Testis (tissue), 3 donors: ENCODE results near the gene SMOC2. TPM values are rescaled to one million over a fixed set of nuclear protein-coding genes. Genes with fewer than 3 reads are reported as not detected.

ENCODE experiments used
- DNase-seq: peaks from one replicate; pipeline ENCODE4 v3.0.0-alpha.2; 2019
- H3K27ac ChIP-seq, 2 donors: fragments of 200-600 bp; sonication (generic); one replicate each; pipeline ENCODE4 v1.5.1; 2019
- H3K27me3 ChIP-seq: fragments of 200-600 bp; sonication (generic); one replicate; pipeline ENCODE4 v1.5.1; 2019
- H3K36me3 ChIP-seq: fragments of 200-600 bp; sonication (generic); one replicate; pipeline ENCODE4 v1.5.1; 2017; ENCODE audit warnings: low read depth; ENCODE audit errors: missing control alignments
- H3K4me1 ChIP-seq: fragments of 200-600 bp; sonication (generic); one replicate; pipeline ENCODE4 v1.5.1; 2019
- H3K4me3 ChIP-seq, 2 donors: fragments of 200-600 bp; sonication (generic); one replicate each; pipeline ENCODE4 v1.5.1; 2017 to 2019
- H3K9me3 ChIP-seq: fragments of 200-600 bp; sonication (generic); one replicate; pipeline ENCODE4 v1.5.1; 2017
- POLR2A ChIP-seq: fragments of 450-650 bp; IDR thresholded peaks from one replicate; pipeline ENCODE4 v1.6.1; 2017; ENCODE audit warnings: antibody characterized with exemption, mild to moderate bottlenecking, moderate library complexity
- WGBS, 2 donors: methylation state at CpG; one replicate each; pipeline ENCODE4 v1.1.5; 2018; 5-methylcytosine and 5-hydroxymethylcytosine counted together
- intact Hi-C: fragments of 100-400 bp; cut with DNase I; formaldehyde crosslinking; loops from one replicate; pipeline ENCODE4 v1.15.1; 2023; ENCODE audit warnings: low total_unique reads
- polyA plus RNA-seq: library from polyadenylated mRNA; stranded (reverse); fragments of 350-450 nt; fragmentation: Illumina TruSeq; extraction: RNeasy Lipid Tissue Mini Kit (QIAGEN cat#74804); gene quantifications from one replicate; pipeline ENCODE4 v1.2.3, GENCODE V29; 2014; ENCODE audit warnings: low read depth, low replicate concordance; ENCODE audit not compliant: insufficient read depth
- total RNA-seq, 2 donors: library from RNA; depleted of rRNA; stranded (reverse); fragments of >200 nt; gene quantifications; one replicate each; pipeline ENCODE4 v1.2.3, GENCODE V29; 2016
- TF ChIP-seq, protein P1 (sequence below), 3 experiments: fragments of 450-650 bp in 2 of 3; fragments of 200-600 bp in 1 of 3; sonication (generic) in 1 of 3; IDR thresholded peaks; one replicate each; pipeline ENCODE4 v1.5.1; 2016 to 2019; ENCODE audit warnings: antibody characterized with exemption in 3 of 3, mild to moderate bottlenecking in 2 of 3, moderate library complexity in 1 of 3

Gene SMOC2
- total and polyA plus RNA-seq, 3 donors from 2014 or later, result 78.4 to 140 (median 110) TPM

DNA sequence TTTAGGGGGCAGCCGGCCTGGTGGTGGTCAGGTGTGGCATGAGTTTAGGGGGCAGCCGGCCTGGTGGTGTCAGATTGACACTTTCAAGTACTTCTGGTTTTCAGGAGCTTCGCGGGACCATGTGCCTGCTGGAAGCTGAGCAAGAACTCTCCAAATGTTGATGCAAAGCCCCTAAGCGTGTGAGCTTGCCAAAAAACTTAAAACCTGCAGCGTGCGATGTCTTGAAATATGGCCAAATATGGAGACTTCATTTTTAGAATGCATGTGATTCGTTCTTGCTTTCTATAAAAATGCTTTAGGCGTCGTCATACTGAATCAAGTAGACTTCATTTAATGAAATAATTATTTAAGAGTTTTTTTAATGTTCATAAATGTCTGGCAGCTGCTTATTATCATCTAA, 149.4 kb downstream of the SMOC2 start:
- no peaks in the 10 kb centered on the region for H3K4me1 ChIP-seq
- DNase-seq, result no peak
- H3K4me3 ChIP-seq, result no peak overlapping the region
- H3K27ac ChIP-seq, result no peak overlapping the region
- WGBS, 2 donors, result 74 to 81% methylated on average over 10 of the region's 10 CpGs
- no peaks in the 10 kb centered on the region for H3K36me3 ChIP-seq
- no peaks in the 10 kb centered on the region for H3K27me3 ChIP-seq
- TF ChIP-seq POLR2A, result no peak
- TF ChIP-seq, protein P1, sequence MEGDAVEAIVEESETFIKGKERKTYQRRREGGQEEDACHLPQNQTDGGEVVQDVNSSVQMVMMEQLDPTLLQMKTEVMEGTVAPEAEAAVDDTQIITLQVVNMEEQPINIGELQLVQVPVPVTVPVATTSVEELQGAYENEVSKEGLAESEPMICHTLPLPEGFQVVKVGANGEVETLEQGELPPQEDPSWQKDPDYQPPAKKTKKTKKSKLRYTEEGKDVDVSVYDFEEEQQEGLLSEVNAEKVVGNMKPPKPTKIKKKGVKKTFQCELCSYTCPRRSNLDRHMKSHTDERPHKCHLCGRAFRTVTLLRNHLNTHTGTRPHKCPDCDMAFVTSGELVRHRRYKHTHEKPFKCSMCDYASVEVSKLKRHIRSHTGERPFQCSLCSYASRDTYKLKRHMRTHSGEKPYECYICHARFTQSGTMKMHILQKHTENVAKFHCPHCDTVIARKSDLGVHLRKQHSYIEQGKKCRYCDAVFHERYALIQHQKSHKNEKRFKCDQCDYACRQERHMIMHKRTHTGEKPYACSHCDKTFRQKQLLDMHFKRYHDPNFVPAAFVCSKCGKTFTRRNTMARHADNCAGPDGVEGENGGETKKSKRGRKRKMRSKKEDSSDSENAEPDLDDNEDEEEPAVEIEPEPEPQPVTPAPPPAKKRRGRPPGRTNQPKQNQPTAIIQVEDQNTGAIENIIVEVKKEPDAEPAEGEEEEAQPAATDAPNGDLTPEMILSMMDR (IDR thresholded peaks at IDR 0.05), result no peak
- H3K9me3 ChIP-seq, result no peaks in the 10 kb centered on the region
- intact Hi-C loops, result no loop called here

DNA sequence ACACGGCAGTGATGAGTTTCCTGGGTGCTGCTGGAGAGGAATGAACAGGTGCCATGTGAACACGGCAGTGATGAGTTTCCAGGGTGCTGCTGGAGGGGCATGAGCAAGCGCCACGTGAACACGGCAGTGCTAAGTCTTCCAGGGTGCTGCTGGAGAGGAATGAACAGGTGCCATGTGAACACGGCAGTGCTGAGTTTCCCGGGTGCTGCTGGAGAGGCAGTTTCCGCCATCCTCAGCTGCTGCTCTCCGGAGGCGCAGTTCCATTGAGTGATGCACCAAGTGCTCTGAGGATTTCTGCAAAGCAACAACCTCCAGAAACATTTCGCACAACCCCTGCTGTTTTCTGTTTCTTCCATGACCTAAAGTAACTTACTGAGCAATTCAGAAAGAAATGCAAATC, 155.4 kb downstream of the SMOC2 start:
- H3K36me3 ChIP-seq, result no peaks in the 10 kb centered on the region
- no peak overlapping the region for H3K4me3 ChIP-seq
- H3K27me3 ChIP-seq, result no peaks in the 10 kb centered on the region
- no peak for DNase-seq
- intact Hi-C loops, result no loop called here
- H3K9me3 ChIP-seq, result no peaks in the 10 kb centered on the region
- H3K4me1 ChIP-seq, result no peaks in the 10 kb centered on the region
- no peak overlapping the region for H3K27ac ChIP-seq
- no peak for TF ChIP-seq POLR2A
- TF ChIP-seq, protein P1 (IDR thresholded peaks at IDR 0.05), result no peak
- 60 to 71% methylated on average over 10 to 11 of the region's 11 CpGs for WGBS, 2 donors

DNA sequence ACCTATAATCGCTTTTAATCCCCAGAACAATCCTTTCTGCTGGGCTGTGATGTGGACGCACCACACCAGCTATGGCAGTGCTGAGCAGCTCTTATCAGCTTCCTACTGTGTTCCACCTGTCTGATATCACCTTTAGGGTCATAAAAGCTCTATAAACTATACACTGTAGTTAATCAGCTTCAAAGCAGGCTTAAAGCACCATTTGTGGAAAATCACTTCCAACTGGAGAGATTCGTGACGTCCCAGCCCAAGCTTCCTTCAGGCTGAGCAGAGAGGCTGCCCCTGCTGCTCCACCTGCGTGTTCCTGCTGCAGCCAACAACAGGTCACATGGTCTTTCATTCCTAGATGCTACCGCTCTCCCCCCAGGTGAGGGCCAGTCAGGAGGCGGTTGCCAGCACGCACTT, 156.5 kb downstream of the SMOC2 start:
- DNase-seq, result peak; percentile 10
- H3K27me3 ChIP-seq, result no peaks in the 10 kb centered on the region
- no peak for TF ChIP-seq POLR2A
- TF ChIP-seq, protein P1 (IDR thresholded peaks at IDR 0.05), result no peak
- intact Hi-C loops, result no loop called here
- no peak overlapping the region for H3K27ac ChIP-seq
- no peaks in the 10 kb centered on the region for H3K9me3 ChIP-seq
- no peak overlapping the region for H3K4me3 ChIP-seq
- no peaks in the 10 kb centered on the region for H3K36me3 ChIP-seq
- H3K4me1 ChIP-seq, result no peaks in the 10 kb centered on the region
- 60 to 62% methylated on average over 8 of the region's 8 CpGs for WGBS, 2 donors

DNA sequence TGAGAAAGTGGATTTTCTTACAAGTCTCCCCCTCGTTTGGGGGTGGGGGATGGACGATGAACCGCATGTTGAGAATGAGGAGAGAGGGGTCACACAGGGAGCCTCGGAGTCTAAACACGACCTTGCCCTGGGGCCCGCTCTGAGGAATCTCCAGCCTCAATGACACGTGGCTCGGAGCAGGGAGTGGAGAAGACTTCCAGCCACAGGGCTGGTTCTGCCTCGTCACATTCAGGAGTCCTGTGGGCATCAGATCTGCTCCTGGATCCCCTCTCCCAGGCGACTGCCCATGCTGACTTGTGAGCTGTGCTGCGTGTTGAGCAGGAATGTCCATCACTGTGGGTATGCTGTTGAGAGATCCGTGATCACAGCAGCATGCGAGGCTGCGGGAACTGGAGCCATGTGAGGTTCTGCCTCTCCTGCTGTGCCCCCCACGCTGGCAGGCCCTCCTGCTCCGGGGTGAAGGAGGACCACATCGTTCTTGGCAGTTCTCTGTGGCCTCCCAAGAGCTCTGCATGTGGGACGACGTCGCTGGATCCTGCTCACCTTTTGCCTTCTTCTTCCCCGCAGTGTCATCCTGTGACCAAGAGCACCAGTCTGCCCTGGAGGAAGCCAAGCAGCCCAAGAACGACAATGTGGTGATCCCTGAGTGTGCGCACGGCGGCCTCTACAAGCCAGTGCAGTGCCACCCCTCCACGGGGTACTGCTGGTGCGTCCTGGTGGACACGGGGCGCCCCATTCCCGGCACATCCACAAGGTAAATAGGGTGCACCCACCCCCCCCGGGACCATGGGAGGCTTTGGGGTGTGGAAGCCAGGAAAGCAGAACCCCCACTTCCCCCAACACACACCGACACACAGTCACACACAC, 157.5 kb downstream of the SMOC2 start:
- Histone ChIP-seq H3K27ac (no peak overlapping the region), H3K36me3 (no peaks in the 10 kb centered on the region), H3K27me3 (no peaks in the 10 kb centered on the region), H3K9me3 (no peaks in the 10 kb centered on the region), H3K4me3 (no peak overlapping the region), H3K4me1 (no peaks in the 10 kb centered on the region)
- TF ChIP-seq POLR2A, result no peak
- TF ChIP-seq, protein P1 (IDR thresholded peaks at IDR 0.05), result no peak
- peak; percentile 13 for DNase-seq
- 45 to 59% methylated on average over 26 to 32 of the region's 32 CpGs for WGBS, 2 donors
- intact Hi-C loops, result no loop called here

DNA sequence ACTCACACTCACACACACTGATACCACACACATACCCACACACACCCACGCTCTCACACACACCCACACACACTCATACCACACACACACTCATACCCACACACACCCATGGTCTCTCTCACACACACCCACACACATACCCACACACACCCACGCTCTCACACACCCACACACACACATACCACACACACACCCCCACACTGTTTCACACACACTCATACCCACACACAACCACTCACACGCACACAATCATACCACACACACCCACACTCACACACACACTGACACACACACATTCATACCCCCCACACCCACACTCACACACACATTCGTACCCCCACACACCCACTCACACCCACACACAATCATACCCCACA, 158.1 kb downstream of the SMOC2 start:
- DNase-seq, result peak; percentile 8
- no peaks in the 10 kb centered on the region for H3K36me3 ChIP-seq
- H3K27me3 ChIP-seq, result no peaks in the 10 kb centered on the region
- no peak for TF ChIP-seq POLR2A
- TF ChIP-seq, protein P1 (IDR thresholded peaks at IDR 0.05), result no peak
- intact Hi-C loops, result no loop called here
- H3K9me3 ChIP-seq, result no peaks in the 10 kb centered on the region
- H3K27ac ChIP-seq, result no peak overlapping the region
- WGBS, 2 donors, result 63 to 75% methylated on average over 4 of the region's 4 CpGs
- no peaks in the 10 kb centered on the region for H3K4me1 ChIP-seq
- no peak overlapping the region for H3K4me3 ChIP-seq
